ENCODE results near the gene MINAR2.

- TF ChIP-seq CTCF (IDR thresholded peaks at IDR 0.05) = no peak
- TF ChIP-seq POLR2A (IDR thresholded peaks at IDR 0.05) = no peak
- TF ChIP-seq POLR2AphosphoS5 (IDR thresholded peaks at IDR 0.05; ENCODE audit: insufficient read depth in 1 of 2, low read depth in 1 of 2) = no peak
Measured at GRCh38 chr5:129745997-129746396, 1.9 kb upstream of the MINAR2 start.

All from vagina (tissue), 2 donors.